ENCODE results near the gene SMIM43.

DNA sequence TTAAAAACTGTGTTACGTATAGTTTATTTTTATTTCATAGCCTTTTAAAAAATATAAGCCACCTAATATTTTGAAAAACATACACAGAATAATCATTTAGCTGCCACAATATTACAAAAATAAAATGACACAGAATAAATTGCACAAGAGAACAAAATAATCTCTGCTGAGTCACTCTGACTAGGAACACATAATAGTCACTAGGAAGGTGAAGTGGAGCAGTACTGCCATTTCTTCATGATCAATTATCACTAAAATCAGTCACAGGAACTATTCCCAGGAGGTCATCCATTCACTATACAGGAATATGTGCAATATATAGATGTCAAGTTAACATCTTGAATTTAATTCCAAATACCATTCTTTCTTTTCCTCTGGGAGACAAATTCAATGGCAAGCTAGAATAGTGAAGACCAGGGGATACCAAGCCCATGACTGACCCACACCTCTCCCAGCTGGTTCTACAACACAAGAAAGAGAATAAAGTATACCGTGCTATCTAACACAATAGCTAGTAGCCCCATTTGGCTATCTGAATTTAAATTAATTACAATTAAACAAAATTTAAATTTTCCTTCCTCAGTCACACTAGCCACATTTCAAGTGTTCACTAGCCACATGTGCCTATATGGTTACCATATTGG lies 5.9 kb downstream of the SMIM43 start:
- TF ChIP-seq RCOR1 (IDR thresholded peaks at IDR 0.05; ENCODE audit: low read length) (no peak), EP300 (IDR thresholded peaks at IDR 0.05; ENCODE audit: borderline replicate concordance in 1 of 2, low read depth in 1 of 2, low read length in 1 of 2) (no peak)
- TF ChIP-seq, protein P1, sequence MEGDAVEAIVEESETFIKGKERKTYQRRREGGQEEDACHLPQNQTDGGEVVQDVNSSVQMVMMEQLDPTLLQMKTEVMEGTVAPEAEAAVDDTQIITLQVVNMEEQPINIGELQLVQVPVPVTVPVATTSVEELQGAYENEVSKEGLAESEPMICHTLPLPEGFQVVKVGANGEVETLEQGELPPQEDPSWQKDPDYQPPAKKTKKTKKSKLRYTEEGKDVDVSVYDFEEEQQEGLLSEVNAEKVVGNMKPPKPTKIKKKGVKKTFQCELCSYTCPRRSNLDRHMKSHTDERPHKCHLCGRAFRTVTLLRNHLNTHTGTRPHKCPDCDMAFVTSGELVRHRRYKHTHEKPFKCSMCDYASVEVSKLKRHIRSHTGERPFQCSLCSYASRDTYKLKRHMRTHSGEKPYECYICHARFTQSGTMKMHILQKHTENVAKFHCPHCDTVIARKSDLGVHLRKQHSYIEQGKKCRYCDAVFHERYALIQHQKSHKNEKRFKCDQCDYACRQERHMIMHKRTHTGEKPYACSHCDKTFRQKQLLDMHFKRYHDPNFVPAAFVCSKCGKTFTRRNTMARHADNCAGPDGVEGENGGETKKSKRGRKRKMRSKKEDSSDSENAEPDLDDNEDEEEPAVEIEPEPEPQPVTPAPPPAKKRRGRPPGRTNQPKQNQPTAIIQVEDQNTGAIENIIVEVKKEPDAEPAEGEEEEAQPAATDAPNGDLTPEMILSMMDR (IDR thresholded peaks at IDR 0.05): no peak

Data from SK-N-SH (cell line).